ENCODE measurements around the gene SRSF1.
A peak's percentile ranks its signal among the peaks of the same experiment; 100 is the strongest.

SRSF1 gene

GRCh38 chr17:58010067-58010799 is 3.2 kb upstream of the SRSF1 start:
- DNase-seq (ENCODE audit: low read depth), result no peak
- no peak overlapping the region for H3K4me3 ChIP-seq (ENCODE audit: low read length)
- TF ChIP-seq CTCF (conservative IDR thresholded peaks at IDR 0.05; ENCODE audit: low read length), result no peak

- peak overlapping the region; percentile 100 for H3K4me3 ChIP-seq (ENCODE audit: low read length)
- TF ChIP-seq CTCF (conservative IDR thresholded peaks at IDR 0.05; ENCODE audit: low read length), result no peak
- no peak for DNase-seq (ENCODE audit: low read depth)
These were observed 998 bp upstream of the SRSF1 start for GRCh38 chr17:58007781-58008706.

DNA sequence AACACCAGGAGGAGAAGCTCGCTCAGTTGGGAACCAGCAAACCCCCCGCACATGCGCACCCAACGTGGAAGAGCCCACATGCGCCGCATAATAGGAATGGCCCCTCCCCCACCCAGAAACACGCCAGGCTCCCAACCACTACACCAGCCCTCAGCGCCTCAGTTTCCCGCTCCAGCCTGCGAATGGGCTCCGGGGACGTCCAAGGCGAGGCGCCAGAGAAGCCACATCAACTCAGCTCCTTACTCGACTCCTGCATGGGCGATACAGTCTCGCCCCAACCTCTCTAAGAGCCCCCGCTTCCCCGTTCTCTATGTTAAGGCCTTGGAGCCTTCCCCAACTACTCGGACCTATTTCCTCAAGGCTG is 504 bp downstream of the SRSF1 start:
- no peak for TF ChIP-seq CTCF (conservative IDR thresholded peaks at IDR 0.05; ENCODE audit: low read length)
- H3K4me3 ChIP-seq (ENCODE audit: low read length), result peak overlapping the region; percentile 100
- DNase-seq (ENCODE audit: low read depth), result peak; percentile 76

GRCh38 chr17:58005728-58006559 is 1.1 kb downstream of the SRSF1 start:
- H3K4me3 ChIP-seq (ENCODE audit: low read length), result peak overlapping the region; percentile 100
- no peak for TF ChIP-seq CTCF (conservative IDR thresholded peaks at IDR 0.05; ENCODE audit: low read length)
- no peak for DNase-seq (ENCODE audit: low read depth)

DNA sequence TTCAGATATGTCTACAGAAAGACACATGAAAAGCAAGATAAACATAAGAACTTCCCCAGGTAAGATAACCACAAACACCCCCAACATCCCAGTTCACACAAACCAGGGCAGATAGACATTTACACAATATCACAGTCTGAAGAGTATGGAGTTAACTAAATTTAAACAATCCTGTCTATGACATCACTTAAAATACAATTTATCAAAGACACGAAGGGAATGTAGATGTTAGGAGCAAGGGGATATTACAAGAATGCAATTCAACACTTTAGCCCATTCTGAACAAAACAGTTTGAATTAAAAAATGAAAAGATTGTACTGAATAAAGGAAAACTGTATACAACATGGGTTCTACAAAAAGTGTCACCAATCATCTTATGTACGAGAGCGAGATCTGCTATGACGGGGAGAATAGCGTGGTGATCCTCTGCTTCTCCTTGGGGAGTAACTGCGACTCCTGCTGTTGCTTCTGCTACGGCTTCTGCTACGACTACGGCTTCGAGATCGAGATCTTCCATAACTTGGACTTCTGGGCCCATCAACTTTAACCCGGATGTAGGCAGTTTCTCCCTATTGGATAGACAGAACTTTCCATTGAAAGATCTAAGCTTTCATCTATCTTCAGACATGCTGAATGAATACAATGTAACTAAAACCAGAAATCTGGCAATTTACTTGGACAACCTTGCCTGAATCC is 1.9 kb downstream of the SRSF1 start:
- DNase-seq (ENCODE audit: low read depth), result no peak
- H3K4me3 ChIP-seq (ENCODE audit: low read length), result peak overlapping the region; percentile 100
- no peak; the same call in 1 of the 2 replicates for TF ChIP-seq CTCF (conservative IDR thresholded peaks at IDR 0.05; ENCODE audit: low read length)

DNA sequence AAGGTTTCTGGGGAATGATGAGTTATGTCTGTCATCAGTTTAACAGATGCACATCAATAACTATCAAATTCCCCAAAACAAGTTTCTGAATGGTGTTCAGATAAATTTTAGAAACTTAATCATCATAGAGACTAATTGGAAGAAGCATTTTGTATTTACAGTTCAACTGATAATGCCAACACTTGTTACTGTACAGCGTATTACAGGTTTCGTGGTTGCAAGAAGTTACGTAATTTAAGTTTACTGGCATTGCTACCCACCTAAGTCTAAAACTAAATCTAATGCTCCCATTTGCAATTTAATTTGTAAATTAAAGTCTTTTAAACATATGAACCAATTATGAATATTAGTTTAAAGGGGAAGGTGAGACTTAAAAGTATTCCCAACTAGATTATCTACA is 3.0 kb downstream of the SRSF1 start:
- no peak overlapping the region for H3K4me3 ChIP-seq (ENCODE audit: low read length)
- no peak for TF ChIP-seq CTCF (conservative IDR thresholded peaks at IDR 0.05; ENCODE audit: low read length)
- no peak for DNase-seq (ENCODE audit: low read depth)

All from AG10803 (cell line).